GM18868 (cell line): ENCODE data around the gene ARSD.
"Not testable (repeated sequence)": the region's sequence is repeated elsewhere in the genome, so short reads cannot be mapped to it uniquely, and the experiment has no call there.

Experiments
- ATAC-seq: cut with Tn5 transposase; IDR thresholded peaks from one replicate; pipeline ENCODE4 v1.9.1; 2021; ENCODE audit warnings: mild to moderate bottlenecking, moderate library complexity; ENCODE audit not compliant: unreplicated experiment

The ARSD gene

DNA sequence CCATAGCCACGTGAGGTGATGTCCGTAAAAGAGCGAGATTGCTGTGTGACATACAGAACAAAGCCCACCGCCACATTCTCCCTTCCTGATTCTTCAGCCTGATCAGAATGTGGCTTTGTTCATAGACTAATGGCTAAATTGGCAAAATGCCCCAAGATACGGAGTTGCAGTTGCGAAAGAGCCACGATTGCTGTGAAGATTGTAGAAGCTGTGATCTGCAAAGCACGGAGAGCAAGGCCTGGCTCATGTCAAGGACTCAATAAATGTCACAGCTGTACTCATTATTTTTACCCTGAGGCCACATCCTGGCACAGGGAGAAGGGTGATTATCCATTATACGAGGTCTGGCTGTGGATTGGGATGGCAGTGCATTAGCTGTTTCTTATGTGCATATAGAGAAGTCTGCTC, 34.2 kb downstream of the ARSD start:
- ATAC-seq, result no peak

DNA sequence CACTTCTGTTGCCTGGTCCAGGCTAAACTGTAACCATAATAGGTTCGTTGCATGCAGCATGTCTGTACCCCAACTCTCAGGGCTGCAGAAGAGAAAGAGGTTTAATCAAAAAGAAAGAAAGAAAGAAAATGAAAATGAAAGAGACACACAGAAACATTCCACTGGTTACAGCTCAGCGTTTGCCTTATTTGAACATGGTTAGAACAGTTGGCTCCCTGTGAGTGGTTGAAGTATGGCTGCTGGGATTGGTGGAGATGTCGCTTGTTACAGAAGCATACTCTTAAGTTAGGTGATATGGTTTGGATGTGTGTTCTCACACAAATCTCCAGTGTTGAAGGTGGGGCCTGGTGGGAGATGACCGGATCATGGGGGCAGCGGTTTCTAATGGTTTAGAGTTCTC, 36.3 kb downstream of the ARSD start:
- ATAC-seq, result no peak

DNA sequence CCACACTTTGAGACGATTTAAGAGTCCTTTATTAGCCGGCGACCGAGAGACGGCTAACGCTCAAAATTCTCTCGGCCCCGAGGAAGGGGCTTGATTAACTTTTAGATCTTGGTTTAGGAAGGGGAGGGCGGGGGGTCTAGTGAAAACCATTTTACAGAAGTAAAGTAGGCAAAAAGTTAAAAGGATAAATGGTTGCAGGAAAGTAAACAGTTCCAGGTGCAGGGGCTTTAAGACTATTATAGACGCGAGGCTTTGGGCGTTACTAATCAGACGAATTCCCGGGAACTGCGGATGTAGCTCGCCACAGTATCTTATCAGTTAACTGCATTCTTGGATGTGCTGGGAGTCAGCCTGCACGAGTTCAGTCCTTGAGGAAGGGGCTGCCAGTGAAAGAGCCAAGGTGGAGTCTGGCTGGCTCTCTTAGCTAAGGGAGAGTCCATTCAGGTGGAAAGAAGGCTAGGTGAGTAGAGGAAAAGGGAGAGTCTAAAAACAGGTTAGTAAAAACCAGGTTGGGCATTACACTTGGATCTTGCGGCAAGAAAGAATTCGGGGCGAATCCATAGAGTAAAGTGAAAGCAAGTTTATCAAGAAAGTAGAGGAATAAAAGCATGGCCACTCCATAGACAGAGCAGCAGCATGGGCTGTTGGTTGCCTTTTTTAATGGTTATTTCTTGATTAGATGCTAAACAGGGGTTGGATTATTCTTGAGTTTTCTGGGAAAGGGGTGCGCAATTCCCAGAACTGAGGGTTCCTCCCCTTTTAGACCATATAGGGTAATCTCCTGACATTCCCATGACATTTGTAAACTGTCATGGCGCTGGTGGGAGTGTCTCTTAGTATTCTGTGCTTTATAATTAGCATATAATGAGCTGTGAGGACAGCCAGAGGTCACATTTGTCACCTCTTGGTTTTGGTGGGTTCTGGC, 38.3 kb downstream of the ARSD start:
- not testable (repeated sequence) for ATAC-seq

DNA sequence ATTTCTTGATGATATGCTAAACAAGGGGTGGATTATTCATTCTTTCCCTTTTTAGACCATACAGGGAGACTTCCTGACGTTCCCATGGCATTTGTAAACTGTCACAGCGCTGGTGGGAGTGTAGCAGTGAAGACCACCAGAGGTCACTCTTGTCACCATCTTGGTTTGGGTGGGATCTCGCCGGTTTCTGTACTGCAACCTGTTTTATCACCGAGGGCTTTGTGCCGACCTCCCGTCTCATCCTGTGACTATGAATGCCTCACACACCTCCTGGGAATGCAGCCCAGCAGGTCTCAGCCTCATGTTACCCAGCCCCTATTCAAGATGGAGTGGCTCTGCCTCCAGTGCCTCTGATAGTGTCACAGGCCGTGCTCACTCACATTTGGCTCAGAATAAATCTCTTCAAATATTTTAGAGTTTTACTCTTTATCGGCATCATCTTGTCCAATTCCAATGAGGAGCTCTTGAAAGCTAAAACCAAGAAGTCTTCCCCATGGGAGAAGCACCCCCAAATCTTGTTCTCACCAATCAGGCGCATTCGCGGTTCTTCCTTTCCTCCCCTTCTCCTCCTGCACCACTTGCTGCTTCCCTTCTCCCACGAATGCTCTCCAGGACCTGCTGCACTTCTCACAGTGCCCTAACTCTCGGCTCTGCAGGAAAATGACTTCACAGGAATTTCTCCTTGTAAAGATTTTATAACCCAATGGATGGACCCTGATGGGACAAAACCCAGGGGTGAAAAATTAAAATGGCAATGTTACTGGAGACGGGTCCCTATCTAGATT, 39.2 kb downstream of the ARSD start:
- not testable (repeated sequence) for ATAC-seq

DNA sequence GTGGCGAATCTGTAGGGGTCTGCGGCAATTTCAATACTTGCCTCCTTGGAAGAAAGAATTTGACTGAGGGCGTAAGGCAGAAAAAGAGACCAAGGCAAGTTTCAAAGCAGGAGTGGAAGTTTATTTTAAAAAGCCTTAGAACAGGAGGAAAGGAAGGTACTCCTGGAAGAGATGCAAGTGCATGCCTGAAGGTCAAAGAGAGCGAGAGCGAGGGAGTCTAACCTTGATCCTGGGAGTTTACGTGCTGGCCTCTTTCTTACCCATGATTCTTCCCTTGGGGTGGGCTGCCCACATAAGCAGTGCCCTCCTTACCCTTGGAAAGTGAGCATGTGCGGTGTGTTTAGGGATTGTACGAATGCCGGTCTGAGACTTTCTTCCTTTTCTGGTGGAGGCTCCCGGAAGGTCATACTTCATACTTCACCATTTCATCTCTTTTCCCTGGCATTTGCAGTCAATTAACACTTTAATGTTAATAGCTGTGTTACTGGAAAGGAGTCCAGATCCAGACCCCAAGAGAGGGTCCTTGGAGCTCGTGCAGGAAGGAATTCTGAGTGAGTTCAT, 40.0 kb downstream of the ARSD start:
- ATAC-seq, result no peak

DNA sequence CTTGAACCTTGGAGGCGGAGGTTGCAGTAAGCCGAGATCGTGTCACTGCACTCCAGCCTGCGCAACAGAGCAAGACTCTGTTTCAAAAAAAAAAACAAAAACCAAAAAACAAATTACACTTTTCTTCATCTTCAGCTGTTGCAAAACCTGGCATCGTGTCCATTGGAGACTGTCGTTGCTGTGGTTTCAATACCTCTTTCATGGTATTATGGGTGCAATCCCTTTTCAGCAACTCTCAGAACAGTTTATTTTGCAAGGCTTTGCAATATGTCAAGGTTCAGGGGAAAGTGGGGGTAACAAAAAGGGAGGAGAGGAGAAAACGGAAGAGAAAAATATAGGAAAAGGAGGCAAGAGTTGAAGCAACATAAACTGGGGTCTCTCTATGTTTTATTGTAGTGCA, 40.8 kb downstream of the ARSD start:
- no peak for ATAC-seq

DNA sequence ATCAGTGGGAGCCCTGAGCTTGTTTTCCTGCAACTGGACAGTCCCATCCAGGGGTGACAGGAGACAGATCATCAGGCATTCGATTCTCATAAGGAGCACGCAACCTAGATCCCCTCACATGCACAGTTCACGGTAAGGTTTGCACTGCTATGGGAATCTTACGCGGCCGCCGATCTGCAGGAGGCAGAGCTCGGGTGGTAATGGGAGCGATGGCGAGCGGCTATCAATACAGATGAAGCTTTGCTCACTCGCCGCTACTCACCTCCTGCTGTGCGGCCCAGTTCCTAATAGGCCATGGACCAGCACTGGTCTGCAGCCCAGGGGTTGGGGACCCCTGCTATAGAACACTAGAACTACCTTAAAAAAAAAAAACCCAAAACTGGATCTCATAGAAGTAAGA, 45.4 kb downstream of the ARSD start:
- ATAC-seq, result no peak

DNA sequence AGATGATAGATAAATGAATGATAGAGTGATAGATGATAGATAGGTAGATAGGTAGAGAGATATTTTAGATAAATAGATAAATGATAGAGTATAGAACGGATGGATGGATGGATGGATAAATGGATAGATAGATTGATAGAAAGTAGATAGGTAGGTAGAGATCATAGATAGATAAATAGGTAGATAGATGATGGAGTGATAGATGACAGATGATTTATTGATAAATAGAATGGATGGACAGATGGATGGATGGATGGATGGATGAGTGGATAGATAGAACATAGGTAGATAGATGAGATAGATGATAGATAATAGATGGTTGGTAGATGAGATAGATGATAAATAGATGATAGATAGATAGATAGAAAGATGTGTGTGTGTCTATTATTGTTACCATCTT, 49.5 kb downstream of the ARSD start:
- no peak for ATAC-seq

DNA sequence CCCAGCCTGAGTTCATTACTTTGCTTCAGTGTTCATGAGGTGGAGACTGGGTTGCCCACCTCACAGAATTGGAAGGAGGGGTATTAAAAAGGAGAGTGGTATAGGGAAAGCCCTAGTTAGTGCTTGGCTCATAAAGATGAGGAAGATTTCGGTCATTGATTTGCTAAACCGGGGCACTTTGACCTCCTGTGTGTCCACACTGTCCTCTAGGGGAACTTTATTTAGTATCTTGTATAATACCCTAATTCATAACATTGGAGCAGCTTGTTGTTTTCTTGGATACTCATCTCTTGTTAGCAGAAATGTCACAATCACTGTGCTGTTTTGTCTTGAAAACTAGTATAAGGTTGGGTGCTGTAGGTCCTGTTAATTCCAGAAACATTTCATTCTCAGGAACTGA, 50.6 kb downstream of the ARSD start:
- no peak for ATAC-seq

DNA sequence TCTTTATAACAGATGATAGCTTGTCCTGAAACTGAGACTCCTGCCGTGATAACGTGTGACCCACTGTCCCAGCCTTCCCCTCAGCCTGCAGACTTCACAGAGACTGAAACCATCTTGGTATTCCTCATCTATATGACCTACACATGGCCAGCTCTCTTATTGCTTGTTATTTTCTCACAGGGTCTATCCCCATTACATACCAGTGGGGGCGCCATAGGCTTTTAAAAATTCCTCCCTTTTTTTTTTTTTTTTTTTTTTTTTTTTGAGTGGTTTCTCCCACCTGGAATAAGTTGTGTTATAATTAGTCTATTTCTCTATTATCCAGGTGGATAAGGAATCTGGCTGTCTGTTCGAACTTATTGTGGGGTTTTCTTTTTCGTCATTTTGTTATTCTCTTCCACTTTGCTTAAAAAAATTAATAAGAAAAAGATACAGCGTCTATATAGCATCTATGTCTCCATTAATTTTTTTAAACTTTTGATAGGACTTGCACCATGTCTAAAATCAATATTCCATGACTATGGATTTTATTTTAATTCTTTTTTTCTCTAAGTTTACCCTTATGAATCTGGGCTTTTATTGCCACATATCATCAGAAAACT, 53.2 kb downstream of the ARSD start:
- ATAC-seq, result no peak

DNA sequence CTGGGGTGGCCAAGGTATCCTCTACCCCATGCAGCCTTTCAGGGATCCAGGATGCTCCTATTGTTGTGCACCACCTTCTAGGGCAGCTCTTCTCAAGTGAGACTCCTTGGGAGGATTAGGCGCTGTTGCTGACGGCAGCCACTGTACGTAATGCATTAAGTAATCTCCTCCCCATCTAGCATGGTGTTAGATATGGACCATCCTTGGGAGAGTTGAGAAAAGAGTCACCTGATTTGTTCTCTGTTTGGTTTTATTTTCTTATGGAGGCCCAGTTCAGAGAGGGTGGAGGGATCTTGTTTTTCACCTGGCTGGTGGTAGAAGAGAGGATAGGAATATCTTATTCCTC, 54.0 kb downstream of the ARSD start:
- no peak for ATAC-seq

DNA sequence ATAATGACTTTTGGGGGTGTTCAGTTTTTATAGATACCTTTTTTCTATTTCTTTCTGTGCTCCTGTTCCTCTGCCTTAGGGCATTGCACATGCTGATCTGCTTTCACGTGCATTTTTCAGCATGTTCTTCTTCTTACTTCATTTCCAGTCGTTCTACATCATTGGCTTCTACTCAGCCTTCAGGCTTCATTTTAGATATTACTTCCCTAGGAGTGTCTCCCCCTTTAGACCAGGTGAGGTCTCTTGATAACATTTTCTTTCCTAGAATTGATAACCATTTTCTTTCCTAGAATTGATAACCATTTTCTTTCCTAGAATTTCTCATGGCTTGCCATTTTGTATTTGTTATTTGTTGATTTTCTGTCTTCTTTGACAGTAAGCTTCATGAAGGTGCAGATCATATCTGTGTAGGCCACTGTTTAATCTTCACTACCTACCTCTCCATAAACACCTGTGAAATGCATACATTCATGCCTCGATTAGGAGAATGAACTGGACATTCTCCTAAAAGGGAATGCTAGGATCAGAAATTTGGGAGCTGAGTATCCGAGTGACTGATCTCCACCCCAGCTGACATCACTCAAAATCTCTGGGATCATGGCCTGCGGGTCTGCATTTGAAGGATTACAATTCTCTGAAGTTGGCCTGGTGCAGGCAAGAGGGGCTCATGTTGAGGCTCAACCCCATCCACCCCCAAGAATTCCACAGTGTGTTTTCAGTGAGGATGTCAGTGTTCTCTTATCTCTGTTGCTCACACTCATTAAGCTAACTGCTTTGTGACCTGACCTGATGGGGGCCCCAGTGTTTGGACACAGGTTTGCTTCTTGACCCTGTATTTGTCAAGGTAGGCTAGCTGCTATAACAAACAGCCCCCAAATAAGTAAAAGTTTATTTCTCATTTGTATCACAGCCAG, 54.7 kb downstream of the ARSD start:
- ATAC-seq, result no peak

DNA sequence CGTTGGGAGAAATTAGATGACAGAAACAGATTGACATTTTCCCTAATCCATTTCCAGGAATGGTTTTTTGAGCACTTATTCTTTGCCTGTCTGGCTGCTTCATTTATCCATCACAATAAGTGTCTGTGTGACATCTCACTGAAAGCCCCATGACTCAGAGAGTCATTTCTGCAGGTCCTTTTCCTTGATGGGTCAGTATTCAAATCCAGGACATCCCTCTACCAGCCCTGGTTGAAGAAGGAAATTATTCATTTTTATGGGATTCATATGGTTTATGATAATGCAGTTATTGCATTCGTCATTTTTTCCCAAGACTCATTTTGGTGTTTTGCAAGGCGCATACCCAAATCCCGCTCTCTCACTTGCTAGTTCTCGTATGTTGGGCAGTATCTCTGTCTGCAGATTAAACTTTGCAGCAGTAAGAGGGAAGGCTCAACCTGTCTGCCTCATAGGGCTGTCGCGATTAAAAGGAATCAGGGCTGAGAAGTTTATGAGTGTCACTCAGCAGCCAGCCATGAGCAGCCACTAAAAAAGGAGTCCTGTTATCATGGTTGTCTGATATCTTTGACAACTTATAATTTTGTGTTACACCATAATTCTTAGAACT, 56.4 kb downstream of the ARSD start:
- no peak for ATAC-seq

DNA sequence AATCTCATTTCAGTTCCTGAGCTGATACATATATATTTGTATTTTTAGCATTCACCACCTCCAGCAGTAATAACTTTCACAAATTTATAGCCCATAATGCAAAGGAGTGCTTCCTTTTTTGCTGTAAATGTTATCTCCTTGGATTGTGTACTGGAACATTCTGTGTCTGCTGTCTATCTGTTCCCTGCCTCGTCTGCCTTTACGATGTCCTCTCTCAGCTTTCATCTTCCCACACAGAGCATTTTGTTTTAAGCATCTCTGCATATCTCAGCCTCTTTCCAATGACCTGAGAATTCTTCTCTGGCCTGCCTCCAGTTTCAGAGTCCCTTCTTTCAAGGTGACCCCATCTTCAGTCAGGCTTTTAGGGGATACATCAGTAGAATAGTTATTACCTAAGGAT, 57.3 kb downstream of the ARSD start:
- no peak for ATAC-seq

DNA sequence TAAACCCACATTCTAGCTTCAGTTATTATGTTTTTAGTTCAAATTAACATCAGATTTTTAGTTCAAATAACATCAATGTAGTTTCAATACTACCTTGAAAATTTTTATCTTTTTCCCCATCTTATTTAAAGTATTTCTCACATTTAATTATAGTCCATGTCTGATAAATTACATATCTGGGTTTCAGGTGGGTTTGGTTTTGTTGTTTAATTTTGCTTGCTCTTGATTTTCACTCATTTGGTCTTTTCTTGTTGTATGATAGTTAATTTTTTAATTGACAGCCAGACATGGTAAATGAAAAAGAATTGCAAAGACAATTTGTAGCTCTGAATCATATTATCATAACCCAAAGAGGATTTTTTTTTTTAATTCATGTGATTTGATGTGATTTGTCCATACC, 58.5 kb downstream of the ARSD start:
- ATAC-seq, result no peak

DNA sequence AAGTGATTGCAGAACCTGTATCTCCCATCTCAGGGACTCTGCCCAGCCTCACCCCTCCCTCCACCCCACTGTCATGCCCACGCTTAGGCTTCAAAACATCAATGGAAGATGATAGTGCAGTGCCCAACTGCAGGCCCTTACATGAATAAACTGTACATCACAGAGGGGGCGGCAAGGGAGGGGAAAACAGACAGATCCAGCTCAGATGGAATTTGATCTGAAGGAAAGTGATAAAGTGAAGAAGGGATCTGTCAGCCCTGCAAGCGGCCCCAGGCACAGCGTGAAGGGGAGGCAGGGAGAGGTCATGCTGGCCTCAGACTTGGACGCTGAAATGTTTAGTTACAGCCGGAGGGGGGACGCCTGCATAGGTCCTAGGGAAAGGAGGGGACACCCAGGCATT, 61.9 kb downstream of the ARSD start:
- ATAC-seq, result no peak

DNA sequence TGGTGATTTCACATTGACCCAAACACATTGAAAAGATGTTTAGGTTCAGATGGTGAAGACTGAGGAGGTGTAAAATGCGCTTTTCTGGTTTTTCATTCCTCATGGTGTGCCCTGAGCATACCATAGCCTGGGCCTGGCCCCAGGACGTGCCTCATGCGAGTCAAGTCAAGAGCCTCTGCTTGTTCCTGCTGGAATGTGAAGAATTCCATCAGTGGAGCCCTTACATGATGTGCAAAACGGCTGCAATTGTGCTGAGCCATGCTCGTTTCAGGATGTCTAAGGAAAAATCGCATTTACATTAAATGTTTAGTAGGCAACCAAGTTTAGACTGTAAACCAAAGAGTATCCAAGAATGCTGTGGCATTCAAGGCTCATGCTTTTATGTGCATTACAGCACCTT, 65.5 kb downstream of the ARSD start:
- ATAC-seq, result no peak

DNA sequence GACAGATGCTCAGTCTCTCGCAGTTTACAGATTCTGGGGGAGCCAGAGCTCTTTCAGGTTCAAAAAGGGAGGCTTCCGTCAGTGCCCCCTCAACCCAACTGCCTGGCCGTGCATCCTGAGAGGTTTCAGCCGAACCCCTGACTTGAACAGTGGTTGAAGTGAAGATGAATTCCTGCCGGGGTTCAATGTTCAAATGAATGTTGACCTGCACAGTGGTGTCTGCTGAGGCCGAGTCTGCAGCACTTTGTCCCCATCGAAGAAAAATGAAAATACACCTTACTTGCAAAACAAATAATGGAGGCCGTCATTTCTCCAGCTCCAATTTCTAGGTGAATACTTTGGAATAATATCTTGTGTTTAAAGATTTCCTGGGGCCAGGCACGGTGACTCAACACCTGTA, 66.7 kb downstream of the ARSD start:
- ATAC-seq, result no peak

DNA sequence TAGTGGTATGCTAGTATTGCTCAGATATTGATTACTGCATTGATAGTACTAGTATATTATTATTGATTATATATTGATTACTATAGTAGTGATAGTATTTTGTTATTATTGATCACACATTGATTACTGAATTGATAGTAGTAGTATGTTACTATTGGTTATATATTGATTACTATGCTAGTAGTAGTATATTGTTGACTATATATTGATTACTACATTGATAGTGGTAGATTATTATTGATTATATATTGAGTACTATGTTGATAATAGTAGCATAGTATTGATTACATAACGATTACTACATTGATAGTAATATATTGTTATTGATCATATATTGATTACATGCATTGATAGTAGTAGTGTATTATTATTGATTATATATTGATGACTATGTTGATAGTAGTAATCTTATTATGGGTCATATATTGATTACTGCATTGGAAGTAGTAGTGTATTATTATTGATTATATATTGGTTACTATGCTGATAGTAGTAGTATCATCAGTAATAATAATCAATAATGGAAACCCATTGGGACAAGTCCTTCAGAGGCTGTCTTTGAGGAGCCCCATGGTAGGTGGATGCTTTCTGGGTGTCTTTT, 69.8 kb downstream of the ARSD start:
- no peak for ATAC-seq

DNA sequence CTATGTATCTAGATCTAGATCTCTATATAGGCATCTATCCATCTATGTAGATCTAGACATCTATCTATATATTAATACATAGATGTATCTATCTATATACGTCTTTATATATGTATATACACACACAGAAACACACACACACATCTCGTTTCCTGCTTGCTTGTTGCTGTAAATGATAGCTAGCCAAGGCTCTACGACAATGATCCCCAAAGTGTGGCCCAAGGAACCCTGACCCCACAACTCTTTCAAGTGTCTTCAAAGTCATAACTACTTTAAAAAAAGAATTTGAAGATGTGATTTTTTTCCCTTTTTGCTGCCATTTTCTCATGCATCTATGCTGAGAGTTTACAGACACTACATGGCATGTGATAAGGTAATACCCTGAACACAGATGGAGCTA, 71.6 kb downstream of the ARSD start:
- ATAC-seq, result no peak
